A673 (cell line): ENCODE measurements around the gene CYB561D2. TPM values are rescaled to one million over a fixed set of nuclear protein-coding genes. Genes with fewer than 3 reads are reported as not detected.

Experiments used
- BruUV-seq: library from RNA; stranded (reverse); fragments of 400-500 nt; replicated peaks from 2 replicates; lab custom pipeline; 2021; lab: Mats Ljungman, UMichigan
- CTCF ChIA-PET: fragments of 300-600 bp; sonication (Branson Sonifier 250); formaldehyde crosslinking; loops from one replicate; lab custom pipeline; 2022; ENCODE audit warnings: antibody characterized with exemption; lab: Charles Lee
- POLR2A ChIA-PET: fragments of 300-600 bp; sonication (Branson Sonifier 250); formaldehyde crosslinking; loops from one replicate; lab custom pipeline; 2022; ENCODE audit warnings: antibody characterized with exemption; ENCODE audit not compliant: low non-redundant PET; lab: Charles Lee
- DNase-seq: peaks from one replicate; pipeline ENCODE4 v3.0.0-alpha.2; 2015; ENCODE audit warnings: low spot score
- H3K27ac ChIP-seq: fragments of 200-600 bp; sonication (generic); 2 replicates; pipeline ENCODE4 v1.5.1; 2016; ENCODE audit warnings: mixed run types, low read depth, mild to moderate bottlenecking, mixed read lengths, antibody characterized with exemption, low read length; ENCODE audit not compliant: poor library complexity, severe bottlenecking
- H3K27me3 ChIP-seq: fragments of 200-600 bp; sonication (generic); replicated peaks from 2 replicates; pipeline ENCODE4 v1.6.1; 2017; ENCODE audit warnings: mixed run types, low read depth, mild to moderate bottlenecking, mixed read lengths, antibody characterized with exemption, low read length; ENCODE audit not compliant: insufficient read depth, poor library complexity
- H3K36me3 ChIP-seq: fragments of 200-600 bp; sonication (generic); 2 replicates; pipeline ENCODE4 v1.6.1; 2016; ENCODE audit warnings: mixed run types, mild to moderate bottlenecking, mixed read lengths, antibody characterized with exemption, low read length; ENCODE audit not compliant: insufficient read depth, poor library complexity, severe bottlenecking
- H3K4me1 ChIP-seq: fragments of 200-600 bp; sonication (generic); 2 replicates; pipeline ENCODE4 v1.6.1; 2017; ENCODE audit warnings: mixed run types, mild to moderate bottlenecking, mixed read lengths, antibody characterized with exemption, low read length; ENCODE audit not compliant: insufficient read depth, poor library complexity, severe bottlenecking
- H3K4me3 ChIP-seq: fragments of 200-600 bp; sonication (generic); 2 replicates; pipeline ENCODE4 v1.5.1; 2016; ENCODE audit warnings: low read depth, mixed run types, mild to moderate bottlenecking, mixed read lengths, low read length; ENCODE audit not compliant: poor library complexity, severe bottlenecking
- H3K9me3 ChIP-seq: fragments of 200-600 bp; sonication (generic); 2 replicates; pipeline ENCODE4 v1.6.1; 2016; ENCODE audit warnings: mixed run types, low read depth, mild to moderate bottlenecking, mixed read lengths, antibody characterized with exemption, low read length; ENCODE audit not compliant: poor library complexity, severe bottlenecking
- EZH2 ChIP-seq: fragments of 200-600 bp; sonication (generic); IDR thresholded peaks from 2 replicates; pipeline ENCODE4 v1.6.1; 2017; ENCODE audit warnings: borderline replicate concordance, low read depth, mild to moderate bottlenecking, mixed read lengths, antibody characterized with exemption, low read length; ENCODE audit not compliant: poor library complexity, severe bottlenecking
- intact Hi-C: fragments of 100-400 bp; cut with micrococcal nuclease; formaldehyde crosslinking; loops from one replicate; pipeline ENCODE4 v1.10.0; 2022; ENCODE audit not compliant: unreplicated experiment
- total RNA-seq: library from RNA; stranded (reverse); gene quantifications from 2 replicates; pipeline ENCODE4 v1.2.3, GENCODE V29; 2021
- TF ChIP-seq, protein P1 (sequence below): fragments of 300-800, 200-600 bp; sonication (generic); conservative IDR thresholded peaks from 2 replicates; pipeline ENCODE4 v1.5.1; 2017; ENCODE audit warnings: low read depth, mild to moderate bottlenecking, antibody characterized with exemption, low read length, moderate library complexity, mixed read lengths

The CYB561D2 gene
- total RNA-seq, 1 experiment from 2014 or later = 8.2 TPM

DNA sequence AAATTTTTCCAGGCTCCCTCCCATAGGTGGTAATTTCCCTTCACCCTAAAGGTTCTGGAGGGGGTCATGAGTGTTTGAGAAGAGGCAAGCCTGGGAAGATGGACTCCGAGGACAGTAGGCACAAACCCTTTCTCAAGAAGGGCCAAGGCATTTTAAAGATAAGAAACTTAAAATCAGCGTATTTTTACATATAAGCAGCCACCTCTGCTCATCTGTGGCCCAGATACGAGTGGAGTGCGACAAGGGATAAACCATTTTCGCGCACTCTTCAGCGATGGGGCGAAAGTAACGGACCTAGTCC, 10.6 kb upstream of the CYB561D2 start:
- CTCF ChIA-PET = no interaction called here
- Histone ChIP-seq H3K36me3 (no peaks in the 10 kb centered on the region), H3K4me1 (no peaks in the 10 kb centered on the region), H3K4me3 (no peak overlapping the region), H3K27me3 (no peaks in the 10 kb centered on the region), H3K27ac (no peak overlapping the region), H3K9me3 (no peaks in the 10 kb centered on the region)
- BruUV-seq = no TSS peak
- TF ChIP-seq, protein P1, sequence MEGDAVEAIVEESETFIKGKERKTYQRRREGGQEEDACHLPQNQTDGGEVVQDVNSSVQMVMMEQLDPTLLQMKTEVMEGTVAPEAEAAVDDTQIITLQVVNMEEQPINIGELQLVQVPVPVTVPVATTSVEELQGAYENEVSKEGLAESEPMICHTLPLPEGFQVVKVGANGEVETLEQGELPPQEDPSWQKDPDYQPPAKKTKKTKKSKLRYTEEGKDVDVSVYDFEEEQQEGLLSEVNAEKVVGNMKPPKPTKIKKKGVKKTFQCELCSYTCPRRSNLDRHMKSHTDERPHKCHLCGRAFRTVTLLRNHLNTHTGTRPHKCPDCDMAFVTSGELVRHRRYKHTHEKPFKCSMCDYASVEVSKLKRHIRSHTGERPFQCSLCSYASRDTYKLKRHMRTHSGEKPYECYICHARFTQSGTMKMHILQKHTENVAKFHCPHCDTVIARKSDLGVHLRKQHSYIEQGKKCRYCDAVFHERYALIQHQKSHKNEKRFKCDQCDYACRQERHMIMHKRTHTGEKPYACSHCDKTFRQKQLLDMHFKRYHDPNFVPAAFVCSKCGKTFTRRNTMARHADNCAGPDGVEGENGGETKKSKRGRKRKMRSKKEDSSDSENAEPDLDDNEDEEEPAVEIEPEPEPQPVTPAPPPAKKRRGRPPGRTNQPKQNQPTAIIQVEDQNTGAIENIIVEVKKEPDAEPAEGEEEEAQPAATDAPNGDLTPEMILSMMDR = no peak
- no peak for TF ChIP-seq EZH2
- POLR2A ChIA-PET = no interaction called here
- no peak for DNase-seq
- intact Hi-C loops = no loop called here

DNA sequence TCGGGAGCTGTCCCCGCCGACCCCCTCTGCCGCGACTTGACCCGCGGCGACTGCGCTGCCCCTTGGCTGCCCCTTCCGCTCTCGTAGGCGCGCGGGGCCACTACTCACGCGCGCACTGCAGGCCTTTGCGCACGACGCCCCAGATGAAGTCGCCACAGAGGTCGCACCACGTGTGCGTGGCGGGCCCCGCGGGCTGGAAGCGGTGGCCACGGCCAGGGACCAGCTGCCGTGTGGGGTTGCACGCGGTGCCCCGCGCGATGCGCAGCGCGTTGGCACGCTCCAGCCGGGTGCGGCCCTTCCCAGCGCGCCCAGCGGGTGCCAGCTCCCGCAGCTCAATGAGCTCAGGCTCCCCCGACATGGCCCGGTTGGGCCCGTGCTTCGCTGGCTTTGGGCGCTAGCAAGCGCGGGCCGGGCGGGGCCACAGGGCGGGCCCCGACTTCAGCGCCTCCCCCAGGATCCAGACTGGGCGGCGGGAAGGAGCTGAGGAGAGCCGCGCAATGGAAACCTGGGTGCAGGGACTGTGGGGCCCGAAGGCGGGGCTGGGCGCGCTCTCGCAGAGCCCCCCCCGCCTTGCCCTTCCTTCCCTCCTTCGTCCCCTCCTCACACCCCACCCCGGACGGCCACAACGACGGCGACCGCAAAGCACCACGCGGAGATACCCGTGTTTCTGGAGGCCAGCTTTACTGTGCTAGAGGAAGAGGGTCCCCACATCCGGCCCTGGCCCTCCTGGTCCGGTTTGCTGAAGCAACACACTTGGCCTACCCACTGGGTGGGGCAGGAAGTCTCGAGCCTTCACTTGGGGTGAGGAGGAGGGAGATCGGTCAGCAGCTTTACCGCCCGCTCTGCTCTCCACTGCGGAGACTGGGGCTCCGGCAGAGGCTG, 10.0 kb upstream of the CYB561D2 start, which contains the start of gene RASSF1:
RASSF1 (minus strand) TSS at position 389 of the 882 bp plus-strand sequence; CDS start at position 358, 31 bp downstream.
- H3K4me3 ChIP-seq = no peak within 1 kb of the TSS
- TF ChIP-seq EZH2 = no peak
- TF ChIP-seq, protein P1 = no peak
- ChIA-PET POLR2A (no interaction called here), CTCF (no interaction called here)
- H3K27me3 ChIP-seq = no peaks in the 10 kb centered on the region
- H3K9me3 ChIP-seq = no peaks in the 10 kb centered on the region
- DNase-seq = no peak
- H3K4me1 ChIP-seq = peaks cover 2% of the 10 kb centered on the region
- no peak within 1 kb of the TSS for H3K27ac ChIP-seq
- BruUV-seq = no TSS peak
- intact Hi-C loops = no loop called here
- no peaks in the 10 kb centered on the region for H3K36me3 ChIP-seq

DNA sequence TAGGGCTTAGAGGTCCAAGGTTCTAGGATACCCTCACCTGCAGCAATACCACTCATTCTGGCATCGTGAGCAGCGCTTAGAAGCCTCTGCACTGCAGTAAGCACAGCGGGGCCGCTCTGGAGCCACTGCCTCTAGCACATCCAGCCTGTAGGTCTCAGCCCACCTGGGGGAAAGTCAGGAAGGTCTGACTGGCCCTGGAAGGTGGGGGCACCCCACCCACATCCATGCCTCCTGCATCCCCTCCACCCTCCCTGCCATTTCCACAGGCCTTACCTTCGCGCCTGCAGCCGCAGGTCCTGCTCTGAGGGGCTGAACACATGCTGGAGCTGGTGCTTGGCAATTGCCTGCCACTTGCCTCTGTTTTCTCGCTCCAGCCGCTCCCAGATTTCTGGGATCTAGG, 9.1 kb upstream of the CYB561D2 start:
- Histone ChIP-seq H3K4me3 (no peak overlapping the region), H3K4me1 (peaks cover 6% of the 10 kb centered on the region), H3K27ac (no peak overlapping the region), H3K9me3 (no peaks in the 10 kb centered on the region), H3K36me3 (no peaks in the 10 kb centered on the region), H3K27me3 (no peaks in the 10 kb centered on the region)
- intact Hi-C loops = no loop called here
- BruUV-seq = no TSS peak
- ChIA-PET POLR2A (no interaction called here), CTCF (no interaction called here)
- DNase-seq = no peak
- no peak for TF ChIP-seq EZH2
- TF ChIP-seq, protein P1 = no peak
